Fibroblast of skin of left quadriceps (primary cell): ENCODE data around the gene GAREM1.

ENCODE experiments used
- DNase-seq, 2 experiments: peaks; one replicate each; pipeline ENCODE4 v3.0.0-alpha.2; 2013; ENCODE audit warnings: low read depth in 2 of 2

GAREM1 gene

DNA sequence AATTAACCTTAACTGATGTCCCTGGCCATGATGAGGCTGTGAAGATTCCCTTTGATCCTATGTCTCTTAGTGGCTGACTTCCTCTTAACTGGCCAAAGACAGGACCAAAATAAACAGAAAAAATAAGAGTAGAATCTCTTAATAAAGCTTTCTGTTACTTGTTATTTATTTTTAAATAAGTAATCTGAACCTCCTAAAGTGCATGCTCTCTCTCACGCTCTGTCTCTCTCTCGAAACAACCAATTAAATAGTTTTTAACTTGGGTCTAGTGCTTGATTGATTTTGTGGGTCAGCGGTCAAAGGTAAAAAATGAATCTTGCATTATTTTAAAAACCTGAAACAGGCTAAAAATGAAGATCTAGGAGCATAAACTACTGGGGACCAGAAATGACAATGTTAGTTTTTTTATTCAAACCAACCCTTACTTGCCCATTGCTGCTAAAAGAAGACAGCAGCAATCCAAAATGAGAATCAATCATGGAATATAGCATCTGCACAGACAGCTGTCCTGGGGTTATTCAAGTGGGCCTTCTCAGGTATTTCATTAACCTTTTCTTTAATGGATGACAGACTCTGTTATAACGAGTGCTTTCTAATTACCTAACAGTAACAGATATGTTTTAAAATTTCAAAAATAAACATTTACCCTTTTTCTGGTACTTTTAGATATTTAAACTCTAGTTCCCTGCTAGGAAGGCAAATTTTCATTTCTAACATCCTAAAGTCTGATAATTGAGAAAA is 11.2 kb downstream of the GAREM1 start:
- no peak for DNase-seq

GRCh38 chr18:32455361-32455760 is 15.3 kb downstream of the GAREM1 start:
- DNase-seq = no peak

GRCh38 chr18:32454593-32454992 is 16.1 kb downstream of the GAREM1 start:
- no peak for DNase-seq

DNA sequence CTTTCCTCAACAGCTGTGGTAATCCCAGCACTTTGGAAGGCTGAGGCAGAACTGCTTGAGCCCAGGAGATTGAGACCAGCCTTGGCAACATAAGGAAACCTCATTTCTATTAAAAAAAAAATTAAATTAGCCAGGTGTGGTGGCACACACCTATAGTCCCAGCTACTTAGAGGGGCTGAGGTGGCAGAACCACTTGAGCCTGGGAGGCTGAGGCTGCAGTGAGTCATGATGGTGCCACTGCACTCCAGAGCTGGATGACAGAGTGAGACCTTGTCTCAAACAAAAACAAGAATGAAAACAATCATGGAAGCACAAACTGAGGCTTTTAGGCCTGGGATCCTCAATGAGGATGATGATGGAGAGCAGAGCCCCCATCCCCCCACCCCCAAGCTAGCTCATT is 19.8 kb downstream of the GAREM1 start:
- no peak for DNase-seq

DNA sequence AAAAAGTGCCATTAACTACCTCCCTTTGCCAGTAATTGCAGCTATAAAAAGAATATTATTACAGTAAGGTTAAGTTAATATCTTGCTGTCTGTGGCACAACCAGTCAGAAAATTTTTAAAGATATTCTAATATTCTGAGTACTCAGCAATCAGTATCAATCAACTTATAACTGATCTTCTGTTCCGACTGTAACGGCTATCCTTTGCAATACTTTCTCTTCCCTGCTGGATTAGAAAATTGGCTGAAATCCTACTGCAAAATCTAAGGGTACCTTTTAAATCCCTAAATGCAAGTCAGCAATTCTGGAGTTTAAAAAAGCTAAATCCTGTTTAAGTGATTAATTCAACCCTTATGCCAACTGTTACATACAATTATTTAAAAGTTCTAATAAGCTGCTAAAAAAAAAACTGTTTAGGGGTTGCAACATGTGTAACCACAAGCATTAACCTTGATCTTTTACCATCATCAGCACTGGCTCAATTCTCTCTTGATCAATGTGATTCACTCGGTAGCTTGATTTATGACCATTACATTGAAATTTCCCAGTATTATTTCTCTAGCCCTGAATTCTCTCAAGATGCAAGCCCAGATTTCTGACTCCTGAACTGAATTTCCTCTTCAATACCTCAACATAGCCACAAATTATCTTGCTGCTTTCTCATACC is 20.5 kb downstream of the GAREM1 start:
- no peak for DNase-seq

DNA sequence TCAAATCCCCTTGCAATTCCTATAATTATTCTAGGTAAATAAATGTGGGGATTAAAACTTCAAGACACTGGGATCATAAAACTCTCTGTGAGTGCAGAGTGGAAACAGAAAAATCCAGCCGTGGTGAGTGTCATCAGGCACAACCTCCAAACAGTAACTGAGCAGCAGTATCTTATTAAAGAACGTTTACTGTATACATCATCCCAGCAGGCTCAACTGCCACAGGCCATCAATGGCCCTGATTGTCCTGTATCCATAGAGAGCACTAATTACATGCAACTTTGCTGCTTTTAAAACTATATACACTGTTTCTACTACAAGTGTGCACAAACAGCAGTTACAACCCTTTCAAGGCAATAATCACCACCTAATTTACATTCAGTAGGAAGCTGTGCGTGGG is 23.9 kb downstream of the GAREM1 start:
- DNase-seq = no peak

- no peak for DNase-seq
Observed at GRCh38 chr18:32445846-32446245, 24.8 kb downstream of the GAREM1 start.

- no peak for DNase-seq
Observed at GRCh38 chr18:32443706-32444215, 26.9 kb downstream of the GAREM1 start.

GRCh38 chr18:32443033-32443705 is 27.5 kb downstream of the GAREM1 start:
- no peak for DNase-seq

DNA sequence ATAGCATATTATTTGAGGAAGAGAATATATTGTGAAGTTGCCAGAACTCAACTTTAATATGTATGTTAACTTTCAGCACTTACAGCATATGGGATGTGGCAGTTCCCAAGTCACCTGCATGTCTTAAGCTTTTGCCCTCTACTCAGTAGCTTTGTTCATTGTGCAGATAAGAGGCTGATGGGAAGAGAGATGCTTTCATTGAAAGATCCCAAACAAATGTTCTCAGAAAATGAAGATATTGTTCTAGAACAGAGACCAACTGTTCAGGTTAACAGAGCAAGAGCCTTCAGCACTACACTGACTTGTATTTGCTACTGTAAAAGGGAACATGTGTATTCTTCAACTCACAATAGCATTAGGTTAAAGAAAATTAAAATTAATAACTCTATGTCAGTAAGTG is 28.1 kb downstream of the GAREM1 start:
- DNase-seq = no peak

DNA sequence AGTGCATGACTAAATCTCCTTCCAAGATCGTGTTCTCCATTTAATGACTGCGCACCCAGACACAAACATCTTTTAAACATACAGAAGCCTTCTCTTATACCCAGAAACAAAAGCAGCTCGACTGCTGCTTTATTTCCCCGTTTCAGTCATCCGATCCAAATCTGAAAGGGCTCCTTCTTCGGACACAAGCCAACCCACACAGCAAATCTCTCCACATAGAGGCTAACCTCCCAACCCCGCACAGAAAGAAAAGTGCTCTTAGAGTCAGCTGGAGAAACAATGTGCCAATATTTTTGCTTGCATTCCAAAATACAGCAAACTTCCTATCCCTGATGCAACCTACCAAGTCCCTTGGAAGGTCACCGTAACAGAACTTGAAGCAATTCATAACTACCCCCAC is 29.1 kb downstream of the GAREM1 start:
- no peak for DNase-seq

DNA sequence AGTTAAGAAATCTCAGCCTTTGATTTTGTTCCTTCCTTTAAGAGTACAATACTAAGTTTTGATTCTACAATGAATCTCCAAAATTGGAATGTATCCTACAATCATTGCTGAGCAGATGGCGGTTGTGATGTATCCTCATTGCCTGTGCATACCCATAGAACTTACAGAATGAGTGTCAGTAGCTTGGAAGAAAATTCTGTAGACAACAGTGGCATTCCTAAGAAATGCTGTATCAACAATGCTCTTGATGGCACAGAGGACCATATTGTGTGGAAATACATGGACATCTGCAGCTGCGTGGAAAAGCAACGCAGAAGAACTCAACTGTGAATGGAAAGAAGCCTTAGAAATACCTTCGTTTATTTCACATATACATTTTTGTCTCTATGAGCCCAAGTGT is 30.2 kb downstream of the GAREM1 start:
- DNase-seq = no peak

DNA sequence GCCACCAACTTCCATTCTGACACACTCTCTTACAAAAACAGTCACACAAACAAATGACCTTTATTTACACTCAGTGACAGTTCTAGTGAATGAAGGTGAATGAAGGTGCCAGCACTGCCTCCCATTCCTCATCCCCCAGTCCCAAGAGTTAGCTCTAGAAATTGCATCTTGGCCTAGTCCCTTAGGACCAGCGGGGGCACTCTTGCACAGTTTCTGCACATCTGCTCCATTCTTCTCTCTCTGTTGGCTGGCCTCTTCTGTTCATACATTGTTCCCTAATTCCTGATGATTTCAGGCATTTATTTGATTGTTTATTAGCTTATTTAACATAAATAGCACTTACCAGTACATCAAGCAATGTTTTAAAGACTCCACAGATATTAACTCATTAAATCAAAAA is 30.9 kb downstream of the GAREM1 start:
- no peak for DNase-seq

DNA sequence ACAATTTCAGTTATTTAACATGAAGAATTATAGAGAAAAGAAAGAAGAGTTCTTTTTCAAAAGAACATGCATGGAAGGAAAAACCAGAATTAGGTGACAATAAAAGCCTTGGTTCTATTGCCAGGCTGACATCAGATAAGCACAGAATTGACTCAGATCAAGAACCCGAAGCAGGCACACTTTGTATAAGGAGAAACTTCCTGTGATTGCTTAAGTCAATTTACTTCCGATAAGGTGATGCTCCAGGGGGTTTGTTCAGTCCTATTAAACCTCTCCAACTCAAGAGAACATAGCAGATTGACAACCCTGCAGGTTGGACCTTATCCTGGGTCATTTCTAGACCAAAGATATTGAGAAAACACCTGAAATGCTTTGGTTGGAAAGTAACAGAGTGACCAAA is 31.4 kb downstream of the GAREM1 start:
- DNase-seq = no peak

DNA sequence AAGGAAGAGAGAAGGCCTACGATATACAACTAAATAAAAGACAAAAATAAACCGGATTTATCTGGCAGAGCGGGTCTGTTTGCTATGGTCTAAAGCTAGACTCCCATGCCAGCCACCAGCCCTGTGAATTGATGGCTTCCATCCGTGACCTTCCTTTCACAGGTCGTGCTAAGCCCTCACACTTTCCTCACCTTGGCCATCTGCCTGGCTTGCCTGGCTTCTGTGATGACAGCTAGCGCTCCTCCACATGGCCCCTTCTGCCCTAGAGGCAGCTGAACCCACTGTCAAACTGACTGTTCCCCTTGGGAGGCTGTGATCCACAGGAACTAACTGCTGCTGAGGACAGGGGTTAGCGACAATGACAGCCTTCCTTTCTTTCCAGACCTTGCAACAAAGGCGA is 32.5 kb downstream of the GAREM1 start:
- DNase-seq = no peak

GRCh38 chr18:32437100-32437834 is 33.4 kb downstream of the GAREM1 start:
- DNase-seq = no peak

DNA sequence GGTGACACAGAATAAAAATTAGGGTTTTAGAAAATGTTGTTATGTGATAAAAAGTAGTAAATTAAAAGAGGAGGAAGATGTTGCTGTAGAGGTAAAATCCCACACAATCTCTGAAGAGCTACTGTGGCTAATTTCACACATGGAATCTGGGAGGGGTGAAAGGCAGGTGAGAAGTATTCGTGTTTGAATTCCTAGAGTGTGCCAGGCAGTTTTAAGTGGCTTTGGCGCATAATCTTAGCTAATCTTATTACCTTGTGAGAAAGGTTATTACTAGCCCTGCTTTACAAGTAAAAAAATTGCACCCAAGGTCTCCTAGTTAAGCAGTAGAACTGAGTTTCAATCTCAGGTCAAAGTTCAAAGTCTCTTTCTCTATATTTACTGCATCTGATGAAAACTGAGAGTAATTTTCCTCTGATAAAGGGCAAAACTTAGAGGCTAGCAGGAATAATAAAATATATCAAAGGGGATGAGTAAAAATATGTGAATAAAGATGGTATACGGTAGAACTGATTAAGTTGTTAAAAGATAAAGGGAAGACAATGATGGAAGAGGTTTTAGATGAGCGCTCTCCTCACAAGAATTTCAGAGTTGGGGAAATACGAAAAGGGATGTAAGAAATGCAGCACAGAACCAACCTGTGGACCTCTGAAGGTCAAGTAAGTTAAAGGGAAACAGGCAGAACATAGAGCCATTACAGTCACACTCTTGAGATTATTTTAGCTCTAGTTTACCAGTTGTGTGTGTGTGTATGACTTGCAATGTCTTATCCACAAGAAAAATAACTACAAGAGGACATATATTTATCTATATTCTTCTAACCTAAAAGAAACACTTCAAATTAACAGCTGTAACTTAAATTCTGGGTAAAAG is 34.8 kb downstream of the GAREM1 start:
- no peak for DNase-seq

DNA sequence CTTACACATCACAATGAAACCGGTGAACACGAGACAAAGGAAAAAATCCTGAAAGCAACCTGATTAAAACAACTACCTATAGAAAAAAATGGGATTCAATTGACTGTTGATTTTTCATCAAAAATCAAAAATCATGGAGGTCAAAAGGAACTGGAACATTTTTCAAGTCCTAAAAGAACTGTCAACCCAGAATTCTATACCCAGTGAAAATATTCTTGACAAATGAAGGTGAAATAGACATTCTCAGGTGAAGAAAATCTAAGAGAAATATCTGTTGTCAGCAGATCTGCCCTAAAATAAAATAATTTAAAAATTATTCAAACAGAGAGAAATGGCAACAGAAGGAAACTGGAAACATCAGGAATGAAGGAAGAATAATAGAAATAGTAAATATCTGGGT is 38.9 kb downstream of the GAREM1 start:
- DNase-seq = no peak

DNA sequence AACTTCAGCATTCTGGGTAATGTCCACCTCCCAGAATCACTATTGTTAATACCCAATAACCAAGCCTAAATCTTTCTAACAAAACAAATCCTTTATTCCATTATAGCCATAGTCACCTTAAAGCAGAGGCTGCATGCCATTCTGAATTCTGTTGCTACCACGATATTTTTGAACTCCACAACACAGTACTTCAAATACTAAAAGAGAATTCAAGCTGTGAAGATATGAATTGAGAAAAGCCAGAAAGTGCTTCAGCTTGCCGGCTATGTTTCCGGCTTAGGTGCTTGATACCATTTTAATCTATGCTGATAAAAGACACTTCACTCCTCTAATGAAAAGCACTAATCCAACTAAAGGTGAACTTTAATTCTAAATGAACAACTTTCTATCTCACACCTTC is 41.3 kb downstream of the GAREM1 start:
- no peak for DNase-seq

GRCh38 chr18:32427084-32427900 is 43.4 kb downstream of the GAREM1 start:
- DNase-seq = no peak
